Parathyroid adenoma (tissue), 2 donors: Measurements from ENCODE around the gene BARHL2.

Source experiments
- H2AFZ ChIP-seq: fragments of 300-600 bp; sonication (generic); one replicate; pipeline ENCODE4 v1.7.0; 2017; ENCODE audit warnings: antibody characterized with exemption, mild to moderate bottlenecking
- H3K27ac ChIP-seq: fragments of 300-600 bp; sonication (generic); one replicate; pipeline ENCODE4 v1.7.0; 2017
- H3K27me3 ChIP-seq: fragments of 300-600 bp; sonication (generic); one replicate; pipeline ENCODE4 v1.7.0; 2017; ENCODE audit warnings: low read length; ENCODE audit not compliant: control insufficient read depth, insufficient read depth
- H3K36me3 ChIP-seq: fragments of 300-600 bp; sonication (generic); one replicate; pipeline ENCODE4 v1.7.0; 2017; ENCODE audit warnings: low read length; ENCODE audit not compliant: control insufficient read depth, insufficient read depth
- H3K4me1 ChIP-seq: fragments of 300-600 bp; sonication (generic); one replicate; pipeline ENCODE4 v1.7.0; 2017; ENCODE audit warnings: control low read depth
- H3K4me2 ChIP-seq: fragments of 300-600 bp; sonication (generic); one replicate; pipeline ENCODE4 v1.7.0; 2017; ENCODE audit warnings: low read length
- H3K4me3 ChIP-seq: fragments of 300-600 bp; sonication (generic); one replicate; pipeline ENCODE4 v1.7.0; 2017; ENCODE audit warnings: low read depth, low read length
- H3K79me2 ChIP-seq: fragments of 300-600 bp; sonication (generic); one replicate; pipeline ENCODE4 v1.7.0; 2017; ENCODE audit warnings: control low read depth
- H3K9ac ChIP-seq: fragments of 300-600 bp; sonication (generic); one replicate; pipeline ENCODE4 v1.7.0; 2017; ENCODE audit warnings: mild to moderate bottlenecking
- H3K9me3 ChIP-seq: fragments of 300-600 bp; sonication (generic); one replicate; pipeline ENCODE4 v1.7.0; 2017; ENCODE audit warnings: low read length; ENCODE audit not compliant: control insufficient read depth
- TF ChIP-seq, protein P1 (sequence below): fragments of 300-600 bp; sonication (generic); IDR thresholded peaks from one replicate; pipeline ENCODE4 v1.7.0; 2017; ENCODE audit warnings: antibody characterized with exemption, mild to moderate bottlenecking
- donor health status: primary hyperparathyroidism.

BARHL2 gene

GRCh38 chr1:90728502-90729287 is 11.6 kb upstream of the BARHL2 start:
- peaks cover 41% of the 10 kb centered on the region for H3K27me3 ChIP-seq
- no peaks in the 10 kb centered on the region for H3K4me1 ChIP-seq
- H3K27ac ChIP-seq: no peak overlapping the region
- H3K9me3 ChIP-seq: no peaks in the 10 kb centered on the region
- no peak overlapping the region for H3K9ac ChIP-seq
- TF ChIP-seq, protein P1, sequence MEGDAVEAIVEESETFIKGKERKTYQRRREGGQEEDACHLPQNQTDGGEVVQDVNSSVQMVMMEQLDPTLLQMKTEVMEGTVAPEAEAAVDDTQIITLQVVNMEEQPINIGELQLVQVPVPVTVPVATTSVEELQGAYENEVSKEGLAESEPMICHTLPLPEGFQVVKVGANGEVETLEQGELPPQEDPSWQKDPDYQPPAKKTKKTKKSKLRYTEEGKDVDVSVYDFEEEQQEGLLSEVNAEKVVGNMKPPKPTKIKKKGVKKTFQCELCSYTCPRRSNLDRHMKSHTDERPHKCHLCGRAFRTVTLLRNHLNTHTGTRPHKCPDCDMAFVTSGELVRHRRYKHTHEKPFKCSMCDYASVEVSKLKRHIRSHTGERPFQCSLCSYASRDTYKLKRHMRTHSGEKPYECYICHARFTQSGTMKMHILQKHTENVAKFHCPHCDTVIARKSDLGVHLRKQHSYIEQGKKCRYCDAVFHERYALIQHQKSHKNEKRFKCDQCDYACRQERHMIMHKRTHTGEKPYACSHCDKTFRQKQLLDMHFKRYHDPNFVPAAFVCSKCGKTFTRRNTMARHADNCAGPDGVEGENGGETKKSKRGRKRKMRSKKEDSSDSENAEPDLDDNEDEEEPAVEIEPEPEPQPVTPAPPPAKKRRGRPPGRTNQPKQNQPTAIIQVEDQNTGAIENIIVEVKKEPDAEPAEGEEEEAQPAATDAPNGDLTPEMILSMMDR: no peak
- no peak overlapping the region for H3K4me2 ChIP-seq
- no peaks in the 10 kb centered on the region for H3K36me3 ChIP-seq
- no peak overlapping the region for H3K4me3 ChIP-seq
- H2AFZ ChIP-seq: no peak overlapping the region
- no peaks in the 10 kb centered on the region for H3K79me2 ChIP-seq

- TF ChIP-seq, protein P1: no peak
- Histone ChIP-seq H2AFZ (no peak overlapping the region), H3K4me1 (no peaks in the 10 kb centered on the region), H3K36me3 (no peaks in the 10 kb centered on the region), H3K27me3 (peaks cover 41% of the 10 kb centered on the region), H3K79me2 (no peaks in the 10 kb centered on the region), H3K27ac (no peak overlapping the region), H3K9ac (no peak overlapping the region), H3K9me3 (no peaks in the 10 kb centered on the region), H3K4me2 (no peak overlapping the region), H3K4me3 (no peak overlapping the region)
These were observed 10.9 kb upstream of the BARHL2 start for GRCh38 chr1:90727917-90728501.

DNA sequence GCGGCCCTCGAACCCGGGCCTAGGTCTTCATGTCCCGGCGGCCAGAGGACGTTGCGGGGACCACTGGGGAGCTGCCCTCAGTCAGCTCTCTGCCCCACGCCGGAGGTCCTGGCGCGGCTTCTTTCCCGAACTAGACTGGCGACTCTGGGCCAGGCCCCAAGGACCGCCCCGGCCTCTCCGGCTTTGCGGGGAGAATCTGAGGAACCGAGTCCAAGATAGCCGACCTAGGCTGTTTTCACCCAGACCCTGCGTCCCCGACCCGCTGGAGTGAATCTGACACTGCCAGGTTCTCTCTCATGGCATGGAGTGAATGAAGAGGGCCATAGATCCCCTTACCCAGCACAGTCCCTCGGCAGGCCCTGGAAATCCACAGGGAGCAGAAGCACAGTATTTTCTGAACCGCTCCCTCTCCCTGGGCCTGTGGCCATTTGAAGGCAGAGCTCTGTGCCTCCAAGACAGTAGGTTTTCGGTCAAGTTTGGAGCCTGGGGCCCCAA is 9.9 kb upstream of the BARHL2 start:
- Histone ChIP-seq H2AFZ (no peak overlapping the region), H3K36me3 (no peaks in the 10 kb centered on the region), H3K79me2 (no peaks in the 10 kb centered on the region), H3K4me2 (no peak overlapping the region), H3K9me3 (no peaks in the 10 kb centered on the region), H3K27ac (no peak overlapping the region), H3K4me3 (no peak overlapping the region), H3K4me1 (no peaks in the 10 kb centered on the region), H3K9ac (no peak overlapping the region), H3K27me3 (peaks cover 37% of the 10 kb centered on the region)
- TF ChIP-seq, protein P1: no peak

- Histone ChIP-seq H3K36me3 (no peaks in the 10 kb centered on the region), H3K27ac (no peak overlapping the region), H3K4me2 (no peak overlapping the region), H3K27me3 (peaks cover 37% of the 10 kb centered on the region), H3K9me3 (no peaks in the 10 kb centered on the region), H2AFZ (no peak overlapping the region), H3K9ac (no peak overlapping the region), H3K4me1 (no peaks in the 10 kb centered on the region), H3K79me2 (no peaks in the 10 kb centered on the region), H3K4me3 (no peak overlapping the region)
- TF ChIP-seq, protein P1: no peak
These were observed 9.4 kb upstream of the BARHL2 start for GRCh38 chr1:90726425-90726985.
